SIG-M5 treated with dmso at 0.1 percent for 504 hours (cell line): Measurements from ENCODE around the gene ISOC2.
"Not testable (repeated sequence)": the region's sequence is repeated elsewhere in the genome, so short reads cannot be mapped to it uniquely, and the experiment has no call there.

ENCODE experiments used
- DNase-seq: peaks from one replicate; lab custom pipeline; 2025; ENCODE audit not compliant: unreplicated experiment; lab: John Stamatoyannopoulos, UW

ISOC2 gene

DNA sequence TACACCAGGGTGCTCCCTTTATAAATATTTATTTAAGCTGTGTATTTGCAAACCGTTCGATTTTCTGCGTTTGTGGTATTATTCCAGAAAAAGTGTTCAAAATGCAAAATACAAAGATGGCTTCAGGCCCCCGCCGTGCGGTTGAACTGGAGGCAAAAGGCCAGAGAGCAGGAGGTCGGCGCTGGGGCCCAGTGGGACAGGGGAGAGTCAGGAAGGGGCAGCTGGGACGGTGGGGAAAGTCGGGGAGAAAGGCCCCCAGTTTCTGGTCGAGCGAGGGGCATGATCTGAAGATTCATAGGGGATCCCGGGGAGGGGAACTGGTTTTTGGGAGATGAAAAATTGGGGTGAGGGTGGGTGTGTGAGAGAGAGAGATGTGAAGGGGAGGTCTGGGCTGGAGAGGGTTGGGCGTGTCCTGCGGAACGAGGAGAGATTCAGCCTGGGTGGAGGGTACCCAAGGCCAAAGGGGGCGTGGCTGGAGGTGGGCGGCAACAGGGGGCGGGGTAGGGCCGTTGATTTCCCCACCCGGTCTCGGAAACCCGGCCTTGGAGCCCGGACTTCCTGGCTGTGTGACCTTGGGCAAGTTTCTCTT lies 678 bp downstream of the ISOC2 start:
- DNase-seq = peak; percentile 70

- peak; percentile 50 for DNase-seq
Measured at GRCh38 chr19:55459950-55460657, 1.3 kb downstream of the ISOC2 start.

DNA sequence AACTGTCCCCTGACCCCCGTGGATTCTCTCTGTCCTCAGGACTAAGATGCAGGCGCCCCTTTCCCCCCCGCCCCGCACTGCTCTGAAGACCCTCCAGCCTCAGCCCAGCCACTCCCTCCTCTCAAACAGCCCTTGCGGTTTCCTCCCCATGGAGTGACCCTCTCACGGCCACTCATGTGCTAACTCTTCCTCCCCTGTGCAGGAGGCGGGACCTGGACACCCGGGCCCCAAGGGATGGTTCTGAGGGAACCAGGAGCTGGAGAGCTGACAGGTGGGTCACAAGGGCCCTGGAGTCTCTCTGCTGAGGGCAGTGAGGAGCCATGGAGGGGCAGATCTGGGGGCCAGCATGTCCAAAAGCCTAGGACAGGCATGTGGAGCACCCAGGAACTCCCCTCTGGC lies 1.9 kb downstream of the ISOC2 start:
- no peak for DNase-seq

GRCh38 chr19:55457683-55458457 lies 3.6 kb downstream of the ISOC2 start:
- DNase-seq = no peak

DNA sequence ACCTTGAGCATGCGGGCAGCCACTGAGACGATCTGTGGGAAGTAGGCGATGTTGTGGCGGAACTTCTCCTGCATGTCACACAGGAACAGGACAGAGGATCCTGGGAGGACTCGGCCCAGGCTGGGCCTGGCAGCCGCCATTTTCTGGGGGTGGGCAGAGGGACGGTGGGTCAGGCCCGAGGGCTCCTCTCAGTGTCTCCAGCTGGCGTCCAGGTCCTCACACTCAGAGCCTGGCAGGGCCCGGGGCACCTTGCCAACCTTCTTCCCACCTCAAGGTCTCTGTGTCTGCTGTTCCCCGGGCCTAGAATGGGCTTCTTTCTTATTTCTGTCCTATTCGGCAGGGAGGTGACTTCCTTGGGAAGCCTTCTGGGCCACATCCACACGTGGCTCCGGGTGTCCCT lies 5.1 kb downstream of the ISOC2 start:
- DNase-seq = no peak

DNA sequence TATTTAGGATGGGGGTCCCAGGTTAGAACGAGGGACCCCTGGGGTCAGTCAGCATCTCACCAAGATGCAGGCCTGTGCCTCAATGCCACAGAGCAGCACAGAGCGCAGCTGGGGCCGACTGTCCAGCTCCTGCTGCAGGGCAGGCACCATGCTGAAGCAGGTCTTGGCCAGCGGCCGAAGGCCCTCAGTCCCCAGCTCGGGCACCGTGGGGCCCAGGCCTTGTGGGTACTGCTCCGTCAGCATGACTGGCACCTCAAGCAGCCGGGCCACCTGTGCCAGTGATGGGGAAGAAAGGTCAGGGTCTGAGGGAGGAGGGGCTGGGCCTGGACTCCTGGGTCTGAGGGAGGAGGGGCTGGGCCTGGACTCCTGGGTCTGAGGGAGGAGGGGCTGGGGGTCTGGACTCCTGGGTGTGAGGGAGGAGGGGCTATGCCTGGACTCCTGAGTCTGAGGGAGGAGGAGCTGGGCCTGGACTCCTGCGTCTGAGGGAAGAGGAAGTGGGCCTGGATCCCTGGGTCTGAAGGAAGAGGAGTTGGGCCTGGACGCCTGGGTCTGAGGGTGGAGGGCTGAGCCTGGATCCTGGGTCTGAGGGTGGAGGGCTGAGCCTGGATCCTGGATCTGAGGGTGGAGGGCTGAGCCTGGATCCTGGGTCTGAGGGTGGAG lies 5.7 kb downstream of the ISOC2 start:
- DNase-seq = no peak

DNA sequence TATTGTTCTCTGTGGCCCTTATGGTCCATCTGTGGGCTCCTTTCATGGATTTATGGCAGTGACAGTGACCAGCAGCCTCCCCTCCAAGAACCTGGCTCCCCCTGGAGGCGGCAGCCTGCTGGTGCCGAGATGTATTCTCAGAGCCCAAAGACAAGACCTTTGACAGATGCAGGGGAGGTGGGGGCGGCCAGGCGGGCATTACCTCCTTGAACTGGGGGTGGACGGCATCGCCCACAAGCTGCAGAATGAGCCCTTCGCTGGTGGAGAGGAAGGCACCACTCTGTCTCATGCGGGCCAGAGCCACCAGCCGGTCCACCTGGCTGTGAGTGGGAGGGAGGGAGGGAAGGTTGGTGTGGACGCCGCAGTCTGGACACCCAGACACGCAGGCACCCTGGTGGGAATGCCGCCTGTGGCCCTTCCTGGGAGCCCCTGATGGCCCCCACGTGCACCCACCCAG lies 6.6 kb downstream of the ISOC2 start:
- DNase-seq = no peak

DNA sequence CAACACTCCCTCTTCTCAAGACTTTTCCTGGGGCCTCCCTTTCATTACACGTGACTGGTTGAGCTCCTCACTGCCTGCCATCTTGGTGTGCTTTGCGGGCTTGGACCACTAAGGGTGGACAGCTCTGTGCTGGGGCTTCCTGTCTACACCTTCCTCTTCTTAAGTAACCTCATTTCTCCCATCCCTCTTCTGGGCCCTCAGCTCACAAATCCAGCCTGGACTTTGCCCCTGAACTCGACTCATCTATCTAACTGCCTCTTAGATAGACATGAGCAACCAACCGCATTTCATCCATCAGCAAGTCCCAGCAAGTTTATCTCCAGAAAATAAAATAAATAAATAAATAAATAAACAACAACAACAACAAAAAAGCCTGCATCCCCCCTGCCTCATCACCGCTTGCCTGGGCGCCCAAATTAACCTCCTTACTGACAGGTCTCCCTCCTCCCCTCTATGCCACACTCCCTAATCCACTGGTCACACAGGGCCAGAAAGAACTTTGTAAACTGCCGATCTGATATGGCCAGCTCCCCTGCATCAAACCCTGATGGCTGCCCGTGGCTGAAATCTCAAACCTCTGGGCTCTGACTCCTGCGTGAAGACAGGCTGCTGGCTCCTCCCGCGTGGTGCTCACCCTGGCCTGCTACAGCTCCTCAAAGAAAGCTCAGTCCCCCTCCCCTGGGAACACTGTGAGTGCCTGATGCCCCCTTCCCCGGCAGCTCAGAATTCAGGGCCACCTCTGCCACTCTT lies 7.8 kb downstream of the ISOC2 start:
- no peak for DNase-seq

DNA sequence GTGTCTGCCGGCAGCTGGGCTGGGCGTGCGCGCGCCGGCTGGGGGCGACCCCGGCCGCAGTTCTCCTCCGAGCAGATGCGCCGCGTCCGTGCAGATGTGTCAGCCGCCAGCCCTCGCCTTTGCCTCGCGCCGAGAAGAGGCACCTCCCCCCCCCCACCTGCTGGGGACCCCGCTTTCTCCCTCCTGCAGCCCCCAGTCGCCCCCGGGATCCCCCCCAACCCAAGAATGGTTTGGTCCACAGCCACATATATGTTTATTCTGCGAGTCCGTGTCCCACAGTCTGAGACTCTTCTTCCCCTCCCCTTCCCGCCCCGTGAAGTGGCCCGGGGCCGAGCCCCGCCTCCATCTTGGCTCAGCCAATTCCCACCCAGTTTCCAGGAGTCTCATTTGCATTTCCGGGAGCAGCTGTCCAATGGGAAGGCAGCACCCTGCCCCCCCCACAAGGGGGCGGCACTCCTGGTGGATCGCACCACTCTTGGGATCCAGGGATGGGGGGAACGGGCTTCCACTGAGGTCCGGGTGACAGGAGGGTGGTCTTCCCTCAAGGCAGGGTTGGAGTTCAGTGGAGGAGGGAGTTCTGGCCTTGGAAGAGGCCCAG lies 8.6 kb downstream of the ISOC2 start:
- peak; percentile 35 for DNase-seq

DNA sequence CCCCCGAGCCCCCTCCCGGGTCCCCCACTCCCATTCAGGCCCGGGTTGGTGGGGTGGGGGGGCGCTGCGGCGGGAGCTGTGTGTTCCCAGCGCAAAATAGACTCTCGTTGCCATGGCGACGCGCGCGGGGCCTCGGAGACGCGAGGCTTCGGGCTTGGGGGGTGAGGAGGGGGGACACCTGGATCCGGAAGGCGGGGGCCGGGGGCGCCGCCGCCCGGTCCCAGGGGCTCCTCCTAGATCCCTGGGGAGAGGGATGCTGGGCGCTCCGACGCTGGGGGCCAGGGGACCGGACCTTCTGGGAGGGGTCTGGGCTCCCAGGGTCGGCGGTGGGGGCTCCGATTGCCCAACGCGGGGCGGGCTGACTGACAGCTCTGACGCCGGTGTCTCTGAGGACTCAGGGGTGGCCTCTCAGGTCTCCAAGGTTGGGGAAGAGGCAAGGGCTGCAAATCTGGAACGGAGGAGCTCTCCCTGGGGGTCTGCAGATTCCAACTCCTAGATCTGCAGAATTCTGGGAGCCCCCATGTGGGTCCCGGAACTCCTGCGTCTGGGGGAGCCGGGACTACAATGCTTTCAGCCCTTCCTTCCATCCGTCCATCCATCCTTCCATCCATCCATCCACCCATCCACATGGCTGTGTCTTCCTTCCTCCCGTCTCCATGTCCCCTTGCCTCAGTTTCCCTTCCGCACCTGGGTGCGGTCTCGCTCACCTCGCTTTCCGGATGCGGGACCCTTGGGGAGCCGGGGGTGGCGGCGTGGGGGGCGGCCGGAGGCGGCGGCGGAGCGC lies 9.3 kb downstream of the ISOC2 start:
- no peak for DNase-seq

GRCh38 chr19:55451163-55451964 lies 10.1 kb downstream of the ISOC2 start:
- DNase-seq = no peak

- no peak for DNase-seq
Measured at GRCh38 chr19:55449469-55449868, 12.0 kb downstream of the ISOC2 start.

GRCh38 chr19:55448175-55448490 lies 13.3 kb downstream of the ISOC2 start:
- not testable (repeated sequence) for DNase-seq

DNA sequence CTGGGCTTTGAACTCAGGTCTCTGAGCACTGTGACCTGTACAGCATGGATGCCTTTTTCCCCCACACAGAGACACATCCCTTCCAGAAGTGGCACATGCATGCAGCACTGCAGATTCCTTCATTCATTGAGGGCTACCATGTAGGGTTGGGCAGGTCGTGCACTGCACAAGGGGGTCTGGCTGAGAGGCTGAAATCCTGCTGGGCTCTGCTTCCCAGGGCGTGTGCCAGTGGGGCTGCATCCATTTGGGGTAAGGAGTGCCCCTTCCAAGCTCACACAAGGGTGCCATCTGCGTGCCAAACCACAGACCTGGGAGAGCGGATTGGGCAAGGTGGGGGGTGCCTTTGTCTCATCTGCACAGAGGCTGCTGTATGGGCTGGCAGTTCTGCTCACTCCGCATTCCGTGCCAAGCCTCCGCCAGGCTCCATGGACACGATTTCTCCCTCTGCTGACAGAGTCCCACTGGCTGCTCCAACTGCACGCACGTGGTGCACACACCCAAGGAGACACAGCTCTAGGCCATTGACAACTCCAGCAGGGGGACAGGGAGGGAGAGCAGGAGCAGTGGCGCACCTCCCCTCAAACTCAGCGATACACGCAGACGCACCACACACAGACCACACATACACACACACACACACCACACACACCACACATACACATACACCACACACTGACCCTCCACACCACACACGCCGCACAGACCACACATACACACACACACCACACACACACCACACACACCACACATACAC lies 13.8 kb downstream of the ISOC2 start:
- DNase-seq = no peak

GRCh38 chr19:55446060-55446459 lies 15.4 kb downstream of the ISOC2 start:
- no peak for DNase-seq

- DNase-seq = no peak
Measured at GRCh38 chr19:55444646-55445045, 16.8 kb downstream of the ISOC2 start.

- DNase-seq = no peak
Measured at GRCh38 chr19:55443824-55444480, 17.5 kb downstream of the ISOC2 start.
